Stimulated activated CD4-positive, alpha-beta T cell treated with anti-CD3 and anti-CD28 coated beads, Interleukin-15, amount 100 ng/mL, for 48 hours (primary cell): ENCODE data around the gene PTPRD.
"Not testable (repeated sequence)": the region's sequence is repeated elsewhere in the genome, so short reads cannot be mapped to it uniquely, and the experiment has no call there.

ENCODE experiments used
- DNase-seq, 2 donors: peaks; one replicate each; pipeline ENCODE4 v3.0.0-alpha.2; 2020; ENCODE audit warnings: low read depth in 2 of 2

The PTPRD gene

GRCh38 chr9:9499546-9499945, 1113.3 kb downstream of the PTPRD start:
- DNase-seq, result no peak

DNA sequence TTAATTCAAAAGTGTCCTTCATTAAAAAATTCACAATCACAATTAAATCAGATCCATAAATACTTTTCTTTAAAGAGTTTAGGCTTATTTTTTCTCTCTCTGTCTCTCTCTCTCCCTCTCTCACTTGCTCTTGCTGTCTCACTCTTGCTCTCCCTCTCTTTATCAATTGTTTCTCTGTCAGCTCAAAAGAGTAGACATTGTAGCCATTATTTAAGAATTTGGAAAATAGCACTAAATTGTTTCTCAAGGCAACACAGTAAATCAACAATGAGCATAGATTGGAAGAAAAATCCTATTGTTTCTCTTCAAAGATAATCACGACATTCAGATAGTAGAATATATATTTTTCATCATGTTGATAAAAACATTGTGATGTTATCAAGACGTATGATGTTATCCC, 1114.0 kb downstream of the PTPRD start:
- no peak for DNase-seq

DNA sequence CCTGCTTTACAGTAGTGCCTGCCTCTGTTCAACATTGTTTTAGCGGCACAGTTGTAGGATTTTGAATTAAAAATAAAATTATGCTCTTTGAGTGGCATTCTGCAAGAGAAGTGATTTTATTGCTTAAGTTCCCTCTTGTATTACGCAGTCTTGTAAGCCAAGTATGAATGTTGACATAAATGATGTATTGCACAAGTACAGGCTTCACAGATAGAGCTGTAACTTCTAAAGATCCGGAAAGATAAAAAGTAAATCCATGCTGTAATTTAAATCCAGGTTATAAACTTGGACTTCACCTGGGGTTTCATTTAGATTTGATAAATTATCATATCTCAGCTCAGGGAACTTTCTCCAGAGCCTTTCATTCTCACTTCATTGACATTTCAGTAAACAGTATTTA, 1114.7 kb downstream of the PTPRD start:
- DNase-seq, result no peak

DNA sequence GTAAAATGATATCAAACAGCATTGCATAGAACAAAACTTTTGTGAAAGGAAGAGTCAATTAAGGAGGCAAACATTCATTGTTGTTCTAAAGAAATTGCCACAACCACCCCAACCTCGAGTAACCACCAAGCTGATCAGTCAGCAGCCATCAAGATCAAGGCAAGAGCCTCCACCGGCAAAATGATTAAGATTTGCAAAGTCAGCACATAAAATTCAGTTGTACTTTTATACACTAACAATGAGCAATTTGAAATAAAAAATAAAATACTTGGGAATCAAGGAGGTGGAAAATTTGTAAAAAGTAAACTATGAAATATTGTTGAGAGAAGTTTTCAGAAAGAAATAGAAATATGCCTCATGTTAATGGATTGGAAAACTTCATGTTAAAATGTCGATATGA, 1118.5 kb downstream of the PTPRD start:
- DNase-seq, result no peak

- DNase-seq, result no peak
Measured at GRCh38 chr9:9492506-9492905, 1120.3 kb downstream of the PTPRD start.

DNA sequence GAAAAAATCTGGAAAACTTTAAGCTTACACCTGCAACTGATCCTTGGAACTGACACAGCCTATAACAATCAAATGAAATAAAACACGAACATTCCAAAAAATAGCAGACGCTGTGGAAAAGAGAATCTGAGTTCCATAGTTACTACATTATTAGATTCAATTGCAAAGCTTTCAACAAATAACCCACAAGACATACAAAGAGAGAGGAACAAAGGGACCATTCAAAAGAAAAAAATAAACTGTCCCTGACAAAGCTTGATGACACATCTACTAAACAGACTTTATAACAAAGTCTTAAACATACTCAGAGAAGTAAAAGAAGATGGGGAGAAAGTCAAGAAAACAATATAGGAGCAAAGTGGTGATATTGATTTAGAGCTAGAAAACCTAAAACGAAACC, 1123.6 kb downstream of the PTPRD start:
- no peak for DNase-seq

DNA sequence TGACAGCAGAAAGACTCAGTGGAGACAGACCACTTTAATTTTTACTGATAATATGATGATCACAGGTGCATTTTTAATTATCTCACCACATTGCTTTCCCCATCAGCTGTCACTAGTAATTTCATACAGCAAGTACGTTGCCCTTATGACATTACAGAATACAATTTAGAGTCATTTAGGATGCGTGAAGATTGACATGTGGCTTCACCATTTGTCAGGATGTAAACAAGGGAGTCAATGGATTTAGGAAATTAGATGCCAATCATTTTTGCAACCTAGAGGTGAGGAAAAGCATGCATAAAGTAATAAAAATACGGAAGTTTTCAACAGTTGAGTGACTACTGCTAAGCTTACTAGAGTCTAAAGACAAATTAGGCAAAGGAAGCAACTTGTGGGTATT, 1129.6 kb downstream of the PTPRD start:
- DNase-seq, result no peak

DNA sequence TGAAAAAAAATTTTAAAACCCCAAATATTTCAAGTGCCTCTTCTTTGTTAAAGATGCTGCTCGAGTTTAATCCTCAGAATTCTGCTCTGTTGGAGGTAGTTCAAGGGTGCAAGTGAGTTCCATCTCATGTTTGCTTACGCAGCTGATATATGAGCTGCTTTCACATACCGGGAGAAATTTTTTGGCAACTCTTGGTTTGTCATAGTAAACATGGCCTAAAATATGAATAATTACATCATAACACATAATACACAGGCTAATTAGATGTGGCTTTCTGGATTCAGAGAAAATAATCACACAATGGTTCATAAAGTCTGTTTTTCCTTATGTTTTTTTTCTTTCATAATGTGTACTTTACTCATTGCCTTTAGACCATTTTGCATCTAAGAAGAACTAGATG, 1134.1 kb downstream of the PTPRD start:
- no peak for DNase-seq

GRCh38 chr9:9469271-9469670, 1143.5 kb downstream of the PTPRD start:
- no peak for DNase-seq

DNA sequence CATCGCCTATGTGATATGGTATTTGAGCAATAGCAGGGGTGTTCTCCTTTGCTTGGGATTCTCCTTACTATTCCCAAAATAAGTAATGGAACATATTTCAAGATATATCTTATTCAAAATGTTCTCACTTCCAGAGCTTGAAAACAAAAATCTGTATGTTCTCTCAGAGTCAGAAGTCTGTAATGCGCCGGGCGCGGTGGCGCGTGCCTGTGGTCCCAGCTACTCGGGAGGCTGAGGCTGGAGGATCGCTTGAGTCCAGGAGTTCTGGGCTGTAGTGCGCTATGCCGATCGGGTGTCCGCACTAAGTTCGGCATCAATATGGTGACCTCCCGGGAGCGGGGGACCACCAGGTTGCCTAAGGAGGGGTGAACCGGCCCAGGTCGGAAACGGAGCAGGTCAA, 1170.9 kb downstream of the PTPRD start:
- not testable (repeated sequence) for DNase-seq

- no peak for DNase-seq
Measured at GRCh38 chr9:9437641-9438040, 1175.2 kb downstream of the PTPRD start.

DNA sequence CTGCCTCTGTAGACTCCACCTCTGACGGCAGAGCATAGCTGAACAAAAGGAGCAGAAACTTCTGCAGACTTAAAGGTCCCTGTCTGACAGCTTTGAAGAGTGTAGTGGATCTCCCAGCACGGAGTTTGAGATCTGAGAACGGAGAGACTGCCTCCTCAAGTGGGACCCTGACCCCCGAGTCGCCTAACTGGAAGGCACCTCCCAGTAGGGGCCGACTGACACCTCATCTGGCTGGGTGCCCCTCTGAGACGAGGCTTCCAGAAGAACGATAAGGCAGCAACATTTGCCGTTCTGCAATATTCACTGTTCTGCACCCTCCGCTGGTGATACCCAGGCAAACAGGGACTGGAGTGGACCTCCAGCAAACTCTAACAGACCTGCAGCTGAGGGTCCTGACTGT, 1186.3 kb downstream of the PTPRD start:
- DNase-seq, result not testable (repeated sequence)

- DNase-seq, result no peak
Measured at GRCh38 chr9:9412241-9412640, 1200.6 kb downstream of the PTPRD start.

- DNase-seq, result no peak
Measured at GRCh38 chr9:9410736-9411135, 1202.1 kb downstream of the PTPRD start.

DNA sequence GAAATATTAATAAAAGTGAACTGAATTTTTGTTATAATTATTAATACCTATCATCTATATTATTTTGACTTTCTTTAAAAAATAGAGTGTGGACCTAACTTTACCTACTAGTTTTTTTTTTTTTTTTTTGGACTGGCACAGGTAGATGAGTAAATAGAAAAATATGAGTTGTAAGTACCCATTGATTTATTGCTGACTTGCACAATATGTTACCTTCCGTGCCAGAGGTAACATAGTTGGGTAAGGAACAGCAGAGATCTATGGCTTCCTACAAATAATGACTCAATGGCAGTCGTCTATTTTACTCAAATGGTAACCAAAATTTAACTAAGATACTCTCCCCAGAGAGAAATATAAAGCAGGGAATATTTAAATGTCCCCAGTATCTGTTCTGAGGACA, 1212.8 kb downstream of the PTPRD start:
- no peak for DNase-seq

DNA sequence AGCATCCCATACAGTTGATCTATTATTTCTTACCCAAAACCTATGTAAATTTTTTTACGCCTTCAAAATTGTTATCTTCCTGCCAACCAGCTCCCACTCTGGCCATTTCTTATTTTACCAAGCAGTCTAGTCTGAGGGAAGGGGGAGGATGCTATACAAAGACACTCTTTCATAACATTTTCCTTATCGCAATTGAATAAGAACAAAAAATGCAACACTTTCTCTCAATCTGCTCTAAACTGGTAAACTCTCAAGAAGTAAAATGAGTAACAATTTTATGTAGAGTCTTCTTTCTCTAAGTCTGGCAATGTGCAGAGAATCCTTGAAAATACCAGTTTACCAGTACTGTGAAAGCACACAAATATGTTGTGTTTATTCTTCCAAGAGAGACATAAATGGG, 1216.3 kb downstream of the PTPRD start:
- DNase-seq, result no peak

DNA sequence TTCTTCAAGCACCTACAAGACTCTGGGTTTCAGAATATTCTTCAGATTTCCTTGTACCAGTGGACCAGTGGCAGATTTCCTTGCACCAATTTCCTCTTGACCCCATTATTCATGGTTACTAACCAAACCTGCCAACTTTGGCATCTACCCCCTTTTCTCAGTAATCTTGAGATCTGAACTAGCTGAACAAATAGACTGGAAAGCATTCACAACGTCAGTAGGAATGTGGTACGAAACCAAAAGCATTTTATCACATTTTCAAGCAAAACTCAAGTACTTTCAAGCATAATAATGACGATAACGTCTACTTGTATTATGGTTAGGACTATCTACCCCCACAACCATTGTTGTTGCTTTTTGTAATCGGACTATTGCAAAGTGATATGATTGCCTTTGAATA, 1217.3 kb downstream of the PTPRD start:
- no peak for DNase-seq

DNA sequence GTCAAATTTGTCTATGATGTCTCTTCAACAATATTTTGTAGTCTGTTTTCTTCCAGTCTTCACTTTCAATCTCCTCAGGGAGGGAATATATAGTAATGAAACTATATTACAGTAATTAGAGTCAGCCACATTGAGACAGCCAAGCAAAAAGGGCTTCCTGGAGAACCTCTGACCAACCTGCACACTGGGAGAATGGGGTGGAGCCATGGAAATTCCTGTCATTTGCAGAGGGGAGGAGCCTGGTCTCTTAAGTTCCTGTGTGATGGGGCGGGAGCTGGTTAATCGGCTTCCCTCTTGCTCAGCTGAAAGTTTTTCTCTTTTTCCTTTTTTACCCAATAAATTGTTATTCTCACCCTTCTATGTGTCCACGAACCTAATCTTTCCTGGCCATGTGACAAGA, 1220.0 kb downstream of the PTPRD start:
- no peak for DNase-seq

DNA sequence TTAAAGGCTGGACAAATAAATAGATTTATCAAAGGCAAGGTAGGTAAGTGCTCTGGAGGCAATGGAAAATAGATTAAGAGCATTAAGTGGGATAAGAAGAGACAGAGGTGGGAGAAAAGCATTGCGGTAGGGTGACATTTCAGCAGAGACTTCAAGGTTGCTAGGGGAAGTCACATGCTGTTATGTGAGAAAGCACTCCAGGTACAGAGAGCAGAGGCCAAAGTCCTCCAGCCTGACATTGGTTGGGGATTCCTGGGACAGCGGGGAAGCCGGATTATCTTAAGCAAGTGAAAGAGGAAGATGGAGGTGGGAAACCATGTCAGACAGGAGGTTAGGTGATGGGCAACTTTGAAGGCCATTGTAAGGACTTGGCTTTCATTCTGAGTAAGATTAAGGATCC, 1222.9 kb downstream of the PTPRD start:
- DNase-seq, result no peak

DNA sequence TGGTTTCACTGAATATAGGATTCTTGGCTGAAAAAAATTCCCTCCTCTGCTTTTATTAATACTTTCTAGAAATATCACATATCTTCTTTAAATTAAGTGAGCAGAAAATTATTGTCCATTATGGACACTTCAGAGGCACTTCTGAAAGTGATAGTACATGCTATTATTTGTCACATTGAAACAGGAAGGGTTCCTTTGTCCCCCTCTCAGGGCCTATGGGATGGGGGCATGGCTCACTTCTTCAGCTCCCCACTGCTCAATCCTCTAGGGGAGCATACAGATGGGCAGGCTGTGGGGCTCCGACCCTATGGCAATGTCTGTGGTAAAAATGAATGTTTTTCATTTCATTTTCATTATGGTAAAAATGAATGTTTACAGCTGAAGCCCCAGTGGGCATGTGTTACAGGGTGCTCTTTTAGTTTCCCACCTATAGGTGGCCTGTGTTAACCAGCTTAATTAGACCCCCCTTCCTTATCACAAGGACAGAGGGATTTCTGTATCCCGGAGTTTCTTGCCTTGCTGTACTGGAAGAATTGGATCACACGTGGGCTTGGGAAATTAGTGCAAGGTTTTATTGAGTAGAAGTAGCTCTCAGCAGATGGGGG, 1225.2 kb downstream of the PTPRD start:
- no peak for DNase-seq

GRCh38 chr9:9362332-9362731, 1250.5 kb downstream of the PTPRD start:
- DNase-seq, result no peak

- DNase-seq, result no peak
Measured at GRCh38 chr9:9352877-9353481, 1259.8 kb downstream of the PTPRD start.

DNA sequence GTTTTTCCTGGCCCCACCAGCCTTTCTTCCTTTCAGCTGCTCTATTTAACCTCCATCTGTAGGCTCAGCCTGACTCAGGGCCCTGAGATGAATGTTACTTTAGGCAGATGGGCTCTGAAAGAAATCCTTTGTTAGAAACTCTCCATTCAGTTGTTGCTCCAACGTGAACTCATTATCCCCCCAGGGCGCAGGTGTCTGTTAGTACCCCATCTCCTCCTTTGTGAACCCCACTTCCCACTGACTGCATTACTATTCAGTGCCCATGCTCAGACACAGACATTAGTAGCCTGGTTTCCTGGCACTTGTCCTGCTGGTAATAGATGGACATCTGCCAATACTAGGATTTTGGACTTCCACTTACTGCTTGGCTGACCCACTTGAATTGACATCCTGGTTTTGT, 1271.6 kb downstream of the PTPRD start:
- DNase-seq, result no peak

GRCh38 chr9:9337129-9337528, 1275.7 kb downstream of the PTPRD start:
- DNase-seq, result no peak
